Mesodermal cell (in vitro differentiated cells): ENCODE measurements around the gene RAB25.

ENCODE experiments used
- H3K27ac ChIP-seq: 2 replicates; pipeline ENCODE4 v1.7.0; 2013; ENCODE audit warnings: mild to moderate bottlenecking, low read depth, low read length, moderate library complexity; ENCODE audit not compliant: severe bottlenecking
- H3K36me3 ChIP-seq: 2 replicates; pipeline ENCODE4 v1.7.1; 2013; ENCODE audit warnings: mild to moderate bottlenecking, low read length, moderate library complexity; ENCODE audit not compliant: control insufficient read depth, insufficient read depth
- H3K4me1 ChIP-seq: one replicate; pipeline ENCODE4 v1.7.1; 2013; ENCODE audit warnings: mild to moderate bottlenecking, low read length; ENCODE audit not compliant: insufficient read depth, control insufficient read depth, poor library complexity, severe bottlenecking
- H3K4me3 ChIP-seq: 2 replicates; pipeline ENCODE4 v1.7.0; 2013; ENCODE audit warnings: low read length, control low read depth, mild to moderate bottlenecking; ENCODE audit not compliant: insufficient read depth, poor library complexity, severe bottlenecking; ENCODE audit errors: extremely low read depth
- H3K9me3 ChIP-seq: 2 replicates; pipeline ENCODE4 v1.7.1; 2013; ENCODE audit warnings: mild to moderate bottlenecking, low read length, moderate library complexity; ENCODE audit not compliant: control insufficient read depth
- WGBS, 2 experiments: methylation state at CpG; one replicate each; pipeline ENCODE4 v1.1.5; 2013; ENCODE audit warnings: missing lambda C conversion rate in 2 of 2; ENCODE audit not compliant: insufficient coverage in 2 of 2; 5-methylcytosine and 5-hydroxymethylcytosine counted together

Gene RAB25

DNA sequence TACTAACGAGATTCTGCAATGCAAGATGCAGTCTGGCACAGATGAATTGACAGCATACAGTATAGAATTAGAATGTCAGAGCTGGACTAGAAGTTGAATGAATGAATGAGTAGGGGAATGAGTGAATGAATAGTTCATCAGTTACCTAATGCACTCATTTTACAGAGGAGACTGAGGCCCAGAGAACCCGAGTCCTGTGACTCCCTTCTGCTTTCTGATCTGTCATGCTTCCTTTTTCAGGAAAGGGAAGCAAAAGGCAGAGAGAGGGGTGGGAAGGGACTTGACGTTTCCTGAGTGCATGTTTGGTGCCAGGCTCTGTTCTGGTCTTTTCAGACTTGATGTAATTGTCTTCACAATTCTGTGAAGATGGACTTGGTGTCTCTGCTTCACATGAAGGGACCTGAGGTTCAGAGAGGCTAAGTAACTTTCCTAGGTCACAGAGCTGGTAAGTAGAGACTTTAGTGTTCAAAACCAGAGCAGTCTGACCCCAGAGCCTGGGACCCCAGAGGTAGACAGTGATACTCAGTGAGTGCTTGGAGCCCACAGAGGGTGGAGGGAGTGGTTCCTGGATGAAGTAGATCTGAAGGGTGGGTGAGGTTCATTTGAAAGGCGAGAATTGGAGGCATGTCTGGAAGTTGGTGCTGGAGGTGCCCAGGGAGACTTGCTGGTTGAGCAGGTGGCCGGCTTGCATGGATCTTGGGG lies 29.3 kb downstream of the RAB25 start:
- H3K4me1 ChIP-seq = peaks cover 30% of the 10 kb centered on the region
- peak overlapping the region; percentile 74 for H3K27ac ChIP-seq
- 59 to 62% methylated on average over 4 to 5 of the region's 5 CpGs for WGBS, 2 experiments
- H3K9me3 ChIP-seq = no peaks in the 10 kb centered on the region
- peaks cover 71% of the 10 kb centered on the region for H3K36me3 ChIP-seq
- no peak overlapping the region for H3K4me3 ChIP-seq

DNA sequence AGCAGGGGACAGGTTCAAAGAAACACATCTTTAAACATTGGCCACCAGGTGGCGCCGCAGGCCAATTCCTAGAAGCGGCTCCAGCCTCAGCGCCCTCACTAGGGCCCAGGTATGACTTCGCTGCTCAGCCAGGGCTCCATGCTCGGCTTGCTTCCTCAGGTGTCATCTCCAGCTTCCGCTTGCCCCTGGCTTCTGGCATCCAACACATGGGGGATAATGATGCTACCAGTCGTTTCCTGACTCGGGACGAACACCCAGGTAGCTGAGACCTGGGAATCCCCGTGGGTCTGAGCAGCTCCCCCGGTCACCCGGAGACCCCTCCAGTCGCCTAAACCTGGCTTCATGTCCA lies 29.9 kb downstream of the RAB25 start:
- Histone ChIP-seq H3K27ac (no peak overlapping the region), H3K4me3 (no peak overlapping the region), H3K4me1 (peaks cover 30% of the 10 kb centered on the region), H3K36me3 (peaks cover 67% of the 10 kb centered on the region), H3K9me3 (no peaks in the 10 kb centered on the region)
- WGBS, 2 experiments = 40 to 50% methylated on average over 12 to 14 of the region's 14 CpGs

DNA sequence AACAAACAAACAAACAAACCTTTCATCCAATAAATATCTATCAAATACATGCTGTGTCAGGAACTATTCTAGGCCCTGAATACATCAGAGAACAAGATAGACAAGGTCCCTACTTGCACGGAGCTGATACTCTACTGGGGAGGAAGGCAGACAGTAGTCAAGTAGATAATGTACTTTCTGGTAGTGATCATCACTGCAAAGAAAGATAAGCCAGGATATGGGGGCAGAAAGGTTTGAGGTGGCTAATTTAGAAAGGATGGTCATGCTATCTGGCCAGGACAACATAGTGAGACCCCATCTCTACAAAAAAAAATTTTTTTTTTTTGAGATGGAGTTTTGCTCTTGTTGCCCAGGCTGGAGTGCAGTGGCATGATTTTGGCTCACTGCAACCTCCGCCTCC lies 30.6 kb downstream of the RAB25 start:
- WGBS, 2 experiments = 100% methylated on average over 1 to 2 of the region's 2 CpGs
- peaks cover 22% of the 10 kb centered on the region for H3K4me1 ChIP-seq
- H3K27ac ChIP-seq = no peak overlapping the region
- peaks cover 70% of the 10 kb centered on the region for H3K36me3 ChIP-seq
- H3K9me3 ChIP-seq = no peaks in the 10 kb centered on the region
- H3K4me3 ChIP-seq = no peak overlapping the region

DNA sequence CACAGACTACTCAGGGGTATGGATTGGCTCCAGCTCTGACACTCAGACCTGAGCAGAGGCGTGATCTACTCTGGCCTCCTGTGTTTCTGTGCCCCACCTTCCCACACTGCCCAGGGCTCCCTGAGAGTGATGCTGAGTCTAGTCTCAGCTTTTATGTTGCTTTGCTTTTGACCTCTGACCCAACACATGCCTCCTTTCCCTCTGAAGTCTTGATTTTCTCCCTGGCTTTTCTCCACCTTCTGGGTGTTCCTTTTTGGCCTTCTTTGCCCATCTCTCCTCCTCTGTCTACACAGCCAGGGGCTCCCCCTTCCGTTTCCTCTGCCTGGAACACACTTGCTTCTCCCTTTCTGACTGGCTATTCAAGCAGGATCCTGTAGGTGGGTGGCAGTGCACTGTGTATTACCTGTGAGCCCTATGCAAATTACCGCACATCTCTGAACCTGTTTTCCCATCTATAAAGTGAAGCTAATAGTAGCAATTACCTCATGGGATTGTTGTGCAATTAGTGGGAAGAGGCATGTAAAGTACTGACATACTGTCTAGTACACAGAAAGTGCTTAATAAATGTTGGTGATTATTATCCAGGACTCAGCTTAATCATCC lies 35.0 kb downstream of the RAB25 start:
- 100% methylated on average over 2 of the region's 3 CpGs for WGBS, 2 experiments
- no peak overlapping the region for H3K4me3 ChIP-seq
- H3K36me3 ChIP-seq = peaks cover 62% of the 10 kb centered on the region
- peaks cover 9% of the 10 kb centered on the region for H3K4me1 ChIP-seq
- H3K27ac ChIP-seq = peak overlapping the region; percentile 13
- no peaks in the 10 kb centered on the region for H3K9me3 ChIP-seq

DNA sequence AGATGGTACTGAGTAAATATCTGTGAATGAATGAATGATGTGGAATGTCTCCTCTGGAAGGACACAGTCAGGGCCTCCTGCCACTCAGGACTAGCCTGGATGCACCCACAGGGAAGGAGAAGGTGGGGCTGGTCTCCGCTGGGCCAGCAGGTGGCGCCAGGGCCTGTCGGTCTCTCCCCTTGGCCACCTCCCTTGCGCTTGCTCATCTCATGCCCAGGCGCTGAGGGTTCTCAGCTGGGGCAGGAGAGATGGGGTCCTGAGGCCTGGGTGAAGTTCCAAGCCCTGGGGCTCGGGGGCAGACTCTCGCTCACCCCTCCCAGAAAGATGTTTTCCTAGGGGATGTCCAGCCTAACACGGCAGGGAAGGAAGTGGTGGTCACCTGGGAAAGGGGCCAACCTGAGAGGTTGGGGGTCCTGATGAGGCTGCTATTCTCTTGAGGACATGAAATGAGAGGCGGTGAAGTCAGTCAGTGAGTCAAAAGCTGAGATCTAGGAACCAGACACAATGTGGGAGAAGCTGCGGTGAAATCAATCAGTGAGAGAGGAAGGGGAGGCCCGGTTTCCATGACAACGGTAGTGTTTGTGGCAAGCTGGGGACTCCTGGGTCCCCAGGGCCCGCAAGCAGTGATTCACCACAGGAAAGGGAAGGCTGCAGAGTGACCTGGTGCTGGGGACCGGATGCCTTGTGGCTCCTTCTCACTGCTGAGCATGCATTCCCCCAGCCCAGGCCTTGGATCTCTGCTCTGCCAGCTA lies 35.9 kb downstream of the RAB25 start:
- no peaks in the 10 kb centered on the region for H3K9me3 ChIP-seq
- peaks cover 14% of the 10 kb centered on the region for H3K4me1 ChIP-seq
- H3K36me3 ChIP-seq = peaks cover 54% of the 10 kb centered on the region
- no peak overlapping the region for H3K4me3 ChIP-seq
- 66 to 80% methylated on average over 8 to 10 of the region's 14 CpGs for WGBS, 2 experiments
- H3K27ac ChIP-seq = peak overlapping the region; percentile 73

DNA sequence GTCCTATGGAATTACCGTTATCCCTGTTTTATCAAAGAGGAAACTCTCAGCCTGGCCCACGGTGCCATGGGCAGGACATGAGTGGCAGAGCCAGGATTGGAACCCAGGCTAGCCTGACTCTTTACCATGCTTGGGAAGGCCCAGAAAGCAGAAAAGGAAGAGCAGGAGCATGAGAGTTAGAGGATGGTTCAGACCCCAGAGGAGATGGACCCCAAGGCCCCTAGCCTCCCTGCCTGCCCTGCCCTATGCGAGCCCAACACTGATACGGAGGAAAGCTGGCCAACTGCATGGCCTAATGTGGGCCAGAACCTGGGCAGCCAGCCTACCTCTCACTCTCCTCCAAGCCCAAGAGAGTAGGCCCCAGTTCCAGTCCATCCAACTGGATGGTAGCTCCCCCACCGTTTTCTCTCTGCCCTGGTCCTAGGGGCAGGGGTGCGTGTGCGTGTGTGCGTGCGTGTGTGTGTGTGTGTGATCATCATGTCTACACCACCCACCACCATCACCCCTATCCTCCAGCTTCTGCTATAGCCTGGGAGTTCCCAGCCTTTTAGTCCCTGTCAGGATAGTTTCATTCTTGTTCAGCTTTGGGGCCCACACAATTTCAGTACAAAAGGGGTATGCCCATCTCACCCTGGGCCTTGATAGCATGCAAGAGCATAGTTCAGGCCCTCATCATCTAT lies 36.7 kb downstream of the RAB25 start:
- peaks cover 23% of the 10 kb centered on the region for H3K4me1 ChIP-seq
- peak overlapping the region; percentile 73 for H3K27ac ChIP-seq
- H3K36me3 ChIP-seq = peaks cover 46% of the 10 kb centered on the region
- no peaks in the 10 kb centered on the region for H3K9me3 ChIP-seq
- no peak overlapping the region for H3K4me3 ChIP-seq
- 95 to 98% methylated on average over 4 to 5 of the region's 9 CpGs for WGBS, 2 experiments

DNA sequence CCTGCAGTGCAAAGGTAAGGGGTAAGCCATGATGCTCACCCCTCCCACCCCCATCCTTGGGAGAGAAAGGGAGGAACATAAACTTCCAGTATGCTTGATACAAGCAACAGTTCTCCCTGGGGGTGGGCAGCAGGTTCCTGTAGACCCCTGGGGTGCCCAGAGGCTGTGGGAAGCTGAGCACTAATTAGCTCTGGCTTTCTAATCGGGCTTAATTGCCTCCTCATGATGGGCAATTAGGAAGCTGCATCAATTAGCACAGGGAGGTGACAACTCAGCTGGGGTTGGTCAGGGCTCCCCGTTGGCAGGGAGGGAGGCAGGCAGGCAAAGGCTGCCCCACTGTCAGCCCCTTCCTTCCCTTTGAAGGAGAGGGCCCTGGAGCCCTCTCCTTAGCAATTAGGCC lies 37.8 kb downstream of the RAB25 start:
- H3K9me3 ChIP-seq = no peaks in the 10 kb centered on the region
- no peak overlapping the region for H3K27ac ChIP-seq
- H3K4me1 ChIP-seq = peaks cover 34% of the 10 kb centered on the region
- WGBS, 2 experiments = 60 to 66% methylated on average over 2 of the region's 2 CpGs
- no peak overlapping the region for H3K4me3 ChIP-seq
- peaks cover 35% of the 10 kb centered on the region for H3K36me3 ChIP-seq

DNA sequence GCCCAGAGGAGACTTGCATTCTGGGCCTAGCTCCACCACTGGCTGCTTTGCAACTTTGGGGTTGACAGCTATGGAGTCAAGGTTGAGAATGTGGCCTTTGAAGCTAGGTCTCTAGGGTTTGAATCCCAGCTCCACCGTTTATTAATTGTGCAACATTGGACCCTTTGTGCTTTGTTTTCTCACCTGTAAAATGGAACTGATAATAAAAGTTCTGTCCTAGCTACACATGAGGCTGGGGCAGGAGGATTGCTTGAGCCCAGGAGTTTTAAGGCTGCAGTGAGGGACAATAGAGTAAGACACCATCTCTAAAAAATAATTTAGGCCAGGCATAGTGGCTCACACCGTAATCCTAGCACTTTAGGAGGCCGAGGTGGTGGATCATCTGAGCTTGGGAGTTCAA lies 38.3 kb downstream of the RAB25 start:
- Histone ChIP-seq H3K36me3 (peaks cover 30% of the 10 kb centered on the region), H3K27ac (no peak overlapping the region)
- WGBS, 2 experiments = 86 to 100% methylated on average over 1 to 2 of the region's 3 CpGs

DNA sequence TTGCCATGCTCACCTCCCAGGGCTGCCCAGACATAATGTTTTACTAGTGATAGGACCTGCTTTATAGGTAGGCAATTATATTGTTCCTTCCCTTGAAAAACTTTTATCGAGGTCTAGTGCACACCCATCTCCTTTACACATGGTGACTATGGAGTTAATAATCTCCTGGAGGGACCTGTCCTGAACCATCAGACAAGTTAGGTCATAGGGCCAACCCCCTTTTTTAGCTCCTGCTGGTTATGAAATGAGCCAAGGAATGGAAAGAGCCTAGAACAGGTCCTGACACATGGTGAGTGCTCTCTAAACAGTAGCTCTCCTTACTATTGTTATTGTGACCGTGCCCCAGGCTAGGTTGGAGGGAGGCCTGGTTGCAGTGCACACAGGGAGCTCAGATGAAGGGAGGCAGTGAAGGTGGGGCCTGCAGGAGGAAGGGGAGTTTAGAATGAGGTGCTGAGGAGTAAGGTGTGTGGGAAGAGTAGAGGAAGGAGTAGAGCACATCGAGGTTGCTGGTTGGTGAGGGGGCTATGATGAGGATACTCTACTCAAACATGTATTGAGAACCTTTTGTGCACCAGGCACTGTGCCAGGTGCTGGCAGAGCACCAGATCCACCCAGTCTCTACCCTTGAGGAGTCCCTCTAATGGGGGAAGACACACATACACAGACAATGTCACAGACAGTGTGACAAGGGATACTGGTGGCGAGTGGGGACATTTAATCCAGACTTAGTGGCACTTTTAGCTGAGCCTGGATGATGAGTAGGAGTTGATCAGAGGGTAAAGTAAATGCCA lies 39.4 kb downstream of the RAB25 start:
- Histone ChIP-seq H3K36me3 (peaks cover 25% of the 10 kb centered on the region), H3K9me3 (no peaks in the 10 kb centered on the region), H3K4me1 (peaks cover 50% of the 10 kb centered on the region), H3K27ac (no peak overlapping the region), H3K4me3 (no peak overlapping the region)
- 93 to 100% methylated on average over 2 of the region's 4 CpGs for WGBS, 2 experiments

More for the DNA sequence above, 38.3 kb downstream of the RAB25 start:
- H3K9me3 ChIP-seq = no peaks in the 10 kb centered on the region
- H3K4me1 ChIP-seq = peaks cover 39% of the 10 kb centered on the region
- H3K4me3 ChIP-seq = no peak overlapping the region

DNA sequence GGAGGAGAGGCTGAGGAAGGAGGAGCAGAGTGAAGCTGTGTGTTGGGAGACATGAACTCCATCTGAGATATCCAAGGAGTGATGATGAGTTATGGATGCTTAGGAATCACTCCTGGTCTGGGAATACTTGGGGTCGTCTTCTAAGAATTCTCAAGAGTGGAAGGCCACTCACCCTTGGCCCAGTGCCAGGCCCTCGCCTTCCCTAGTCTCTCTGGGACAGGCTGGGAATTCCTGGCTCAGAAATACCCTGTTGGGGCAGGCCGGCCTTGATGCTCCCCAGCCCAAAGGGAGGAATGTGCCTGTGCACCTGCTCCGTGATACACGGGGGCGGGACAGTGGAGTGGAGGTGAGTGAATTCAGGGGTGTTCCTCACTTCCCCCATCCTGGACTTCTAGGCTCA lies 40.9 kb downstream of the RAB25 start:
- Histone ChIP-seq H3K36me3 (peaks cover 18% of the 10 kb centered on the region), H3K4me1 (peaks cover 58% of the 10 kb centered on the region), H3K4me3 (no peak overlapping the region), H3K9me3 (no peaks in the 10 kb centered on the region), H3K27ac (no peak overlapping the region)
- 98 to 100% methylated on average over 2 to 6 of the region's 6 CpGs for WGBS, 2 experiments
